Small intestine (tissue), 7 donors: Measurements from ENCODE around the gene ZNF81. TPM values are rescaled to one million over a fixed set of nuclear protein-coding genes. Genes with fewer than 3 reads are reported as not detected.
"Not testable (repeated sequence)": the region's sequence is repeated elsewhere in the genome, so short reads cannot be mapped to it uniquely, and the experiment has no call there.

Source experiments
- DNase-seq, 2 donors: peaks; one replicate each; pipeline versions ENCODE4 v3.0.0 to v3.0.0-alpha.2; 2013
- FAIRE-seq: peaks from 2 replicates; lab custom pipeline; 2012; peaks lifted over from hg19 to GRCh38; lab: Jason Lieb, UNC
- H3K27ac ChIP-seq, 3 donors: one replicate each; pipeline ENCODE4 v1.5.1; 2013; ENCODE audit warnings: low read length in 2 of 3, mild to moderate bottlenecking in 2 of 3, control low read depth in 1 of 3, inconsistent platforms in 1 of 3, low read depth in 1 of 3, moderate library complexity in 1 of 3
- H3K27me3 ChIP-seq, 3 donors: one replicate each; pipeline ENCODE4 v1.6.1; 2013; ENCODE audit warnings: low read length in 3 of 3, inconsistent platforms in 1 of 3; ENCODE audit not compliant: control insufficient read depth in 3 of 3, insufficient read depth in 3 of 3
- H3K36me3 ChIP-seq, 3 donors: one replicate each; pipeline ENCODE4 v1.6.1; 2013; ENCODE audit warnings: low read length in 3 of 3, inconsistent platforms in 1 of 3, low read depth in 1 of 3, mild to moderate bottlenecking in 1 of 3, moderate library complexity in 1 of 3; ENCODE audit not compliant: control insufficient read depth in 3 of 3, insufficient read depth in 2 of 3
- H3K4me1 ChIP-seq, 3 donors: one replicate each; pipeline ENCODE4 v1.6.1; 2013; ENCODE audit warnings: low read length in 2 of 3, inconsistent platforms in 1 of 3, low read depth in 1 of 3, mild to moderate bottlenecking in 1 of 3, moderate library complexity in 1 of 3; ENCODE audit not compliant: control insufficient read depth in 3 of 3, insufficient read depth in 2 of 3
- H3K4me3 ChIP-seq, 3 donors: one replicate each; pipeline ENCODE4 v1.5.1; 2013; ENCODE audit warnings: low read length in 3 of 3, control low read depth in 1 of 3, inconsistent platforms in 1 of 3, low read depth in 1 of 3, mild to moderate bottlenecking in 1 of 3, moderate library complexity in 1 of 3
- H3K9me3 ChIP-seq, 2 donors: one replicate each; pipeline ENCODE4 v1.6.1; 2013; ENCODE audit warnings: low read depth in 1 of 2, low read length in 1 of 2; ENCODE audit not compliant: control insufficient read depth in 2 of 2, insufficient read depth in 1 of 2
- WGBS, 3 donors: extraction: QIAGEN DNeasy Blood & Tissue Kit; methylation state at CpG; one replicate each; pipeline ENCODE4 v1.1.7; 2013; 5-methylcytosine and 5-hydroxymethylcytosine counted together
- polyA plus RNA-seq, 4 donors: library from polyadenylated mRNA; stranded (reverse) in 3 of 4; unstranded in 1 of 4; fragments of 200-250 nt in 3 of 4; fragments of 120-200 nt in 1 of 4; gene quantifications; one replicate each; pipeline versions ENCODE4 v1.2.1 to v1.2.3, GENCODE V29; 2013
- donor health status: healthy with polysubstance abuse.
- donor health status: control.
- donor health status: control.
- donor health status: Bipolar disorder and iron deficiency.
- donor health status: healthy.

The ZNF81 gene
- polyA plus RNA-seq, 4 donors: 0.54 to 5.8 (median 2.0) TPM

DNA sequence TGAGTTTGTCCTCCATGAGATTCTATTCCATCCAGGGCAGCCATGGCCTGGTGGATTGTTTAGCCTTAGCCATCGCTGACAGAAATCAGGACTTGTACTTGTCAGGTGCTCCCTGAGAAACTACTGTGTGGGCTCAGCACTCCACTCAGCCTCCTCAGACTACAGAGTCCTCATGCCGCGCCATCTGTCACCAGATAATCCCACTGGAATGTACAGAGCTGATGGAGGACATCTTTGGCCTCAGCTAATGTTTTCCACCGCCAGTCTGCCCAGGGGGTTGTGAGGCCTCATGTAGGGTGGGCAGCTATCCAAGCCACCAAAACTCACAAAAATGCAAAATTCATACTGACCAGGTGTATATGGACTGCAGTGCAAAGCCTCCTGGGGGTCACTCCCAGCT, 121.5 kb downstream of the ZNF81 start:
- 73 to 89% (median 83%) methylated on average over 3 to 4 of the region's 4 CpGs for WGBS, 3 donors

DNA sequence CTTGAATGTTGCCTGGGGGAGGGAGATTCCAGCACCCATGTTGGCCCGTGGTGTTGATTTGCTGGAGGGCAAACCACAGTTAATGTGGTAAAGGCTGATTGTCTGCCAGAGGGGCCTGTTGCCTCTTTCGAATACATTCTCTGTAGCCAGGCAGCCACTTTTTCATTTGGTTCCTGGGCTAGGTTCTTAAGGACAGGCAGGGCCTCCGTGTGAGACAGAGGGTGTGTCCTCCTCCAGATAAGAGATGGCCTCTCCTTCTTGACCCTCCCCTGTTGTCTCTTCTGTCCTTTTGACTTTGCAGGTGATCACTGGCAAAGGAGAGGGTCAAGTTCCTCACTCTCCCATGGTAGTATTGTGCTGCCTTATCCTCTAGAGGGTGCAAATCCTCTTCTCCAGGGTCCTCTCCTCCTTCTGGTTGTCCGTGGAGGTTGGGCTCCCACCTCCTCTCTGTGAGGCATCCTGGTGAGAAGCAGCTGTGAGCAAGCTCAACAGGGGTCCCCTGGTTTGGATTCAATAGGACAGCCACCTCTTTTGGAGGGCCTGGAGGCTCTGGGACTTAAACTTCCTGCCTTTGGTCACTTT, 122.2 kb downstream of the ZNF81 start:
- peaks cover 0 to 13% (median 0%) of the 10 kb centered on the region in 3 donors for H3K4me1 ChIP-seq
- no peaks in the 10 kb centered on the region for H3K27me3 ChIP-seq
- no peaks in the 10 kb centered on the region for H3K36me3 ChIP-seq
- WGBS, 3 donors: 24 to 41% (median 38%) methylated on average over 4 of the region's 4 CpGs
- no peaks in the 10 kb centered on the region for H3K9me3 ChIP-seq
- H3K4me3 ChIP-seq: no peak overlapping the region
- peak; percentile 21 to 60 for DNase-seq
- peak overlapping the region in 1 of 3 donors; percentile 47 for H3K27ac ChIP-seq
- FAIRE-seq: no peak

More for the DNA sequence above, 121.5 kb downstream of the ZNF81 start:
- Histone ChIP-seq H3K27ac (peak overlapping the region in 1 of 3 donors; percentile 47), H3K4me1 (peaks cover 0 to 13% (median 0%) of the 10 kb centered on the region in 3 donors)
- DNase-seq, H3K9me3 ChIP-seq, H3K36me3 ChIP-seq, H3K4me3 ChIP-seq, FAIRE-seq, H3K27me3 ChIP-seq: not testable (repeated sequence)

DNA sequence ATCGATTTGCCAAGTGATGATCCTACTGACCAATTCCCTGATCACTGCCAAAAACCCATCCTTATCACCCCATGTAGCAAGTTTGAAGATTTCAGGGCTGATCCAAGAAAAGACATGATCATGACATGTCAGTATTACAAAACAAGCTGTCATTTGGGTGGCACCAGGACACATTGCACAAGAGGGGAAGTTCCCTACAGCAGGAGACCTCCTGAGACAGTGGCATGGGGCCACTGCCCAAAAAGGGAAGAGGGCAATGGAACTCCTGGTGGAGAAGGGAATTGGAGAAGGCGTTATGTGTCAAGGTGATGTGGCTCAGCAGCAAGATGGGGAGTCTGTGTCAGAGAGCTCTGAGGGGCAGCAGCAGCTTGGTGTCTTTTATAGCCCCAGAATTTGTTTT, 123.7 kb downstream of the ZNF81 start:
- Histone ChIP-seq H3K27me3 (no peaks in the 10 kb centered on the region), H3K36me3 (no peaks in the 10 kb centered on the region), H3K9me3 (no peaks in the 10 kb centered on the region), H3K4me3 (no peak overlapping the region), H3K27ac (no peak overlapping the region), H3K4me1 (peaks cover 0 to 13% (median 0%) of the 10 kb centered on the region in 3 donors)
- DNase-seq: no peak
- FAIRE-seq: no peak
- 43 to 85% (median 76%) methylated on average over 2 of the region's 2 CpGs for WGBS, 3 donors

GRCh38 chrX:47961830-47962229, 125.1 kb downstream of the ZNF81 start:
- H3K4me1 ChIP-seq, H3K4me3 ChIP-seq, H3K27ac ChIP-seq, FAIRE-seq, H3K27me3 ChIP-seq, DNase-seq, H3K9me3 ChIP-seq, H3K36me3 ChIP-seq: not testable (repeated sequence)
- WGBS, 3 donors: 52 to 74% (median 61%) methylated on average over 5 to 6 of the region's 6 CpGs

- H3K27me3 ChIP-seq, H3K36me3 ChIP-seq, H3K4me1 ChIP-seq, DNase-seq, H3K4me3 ChIP-seq, H3K9me3 ChIP-seq, FAIRE-seq, H3K27ac ChIP-seq: not testable (repeated sequence)
- 94 to 98% (median 98%) methylated on average over 8 to 14 of the region's 14 CpGs for WGBS, 3 donors
Measured at GRCh38 chrX:47965526-47965925, 128.8 kb downstream of the ZNF81 start.

Other genes with a start within 250 kb of the ZNF81 start
- 1 to 10 TPM in 2 of 4 donors, under 1 TPM in 1, not detected in 1; 0.27 to 3.0 (median 1.3) TPM for gene SYN1, start 217.0 kb upstream of the ZNF81 start, polyA plus RNA-seq
- 1 to 10 TPM in 3 of 4 donors, under 1 TPM in 1; 0.45 to 5.5 (median 4.0) TPM for gene CFP, start 207.0 kb upstream of the ZNF81 start, polyA plus RNA-seq
- gene ELK1, start 186.3 kb upstream of the ZNF81 start, polyA plus RNA-seq: 10 to 100 TPM in 3 of 4 donors, 1 to 10 TPM in 1; 8.7 to 21.9 (median 16.2) TPM
- gene UXT, start 177.7 kb upstream of the ZNF81 start, polyA plus RNA-seq: 100 to 1,000 TPM; 131 to 221 (median 168) TPM
- 1 to 10 TPM; 1.9 to 8.1 (median 2.2) TPM for gene ZNF182, start 167.1 kb downstream of the ZNF81 start, polyA plus RNA-seq
- under 1 TPM in 1 of 4 donors, not detected in 3; 0.22 TPM for gene SPACA5, start 170.1 kb downstream of the ZNF81 start, polyA plus RNA-seq
- gene ZNF630, start 234.7 kb downstream of the ZNF81 start, polyA plus RNA-seq: 1 to 10 TPM in 3 of 4 donors, under 1 TPM in 1; 0.54 to 3.3 (median 2.1) TPM